ENCODE measurements around the gene MSANTD1.

The MSANTD1 gene

DNA sequence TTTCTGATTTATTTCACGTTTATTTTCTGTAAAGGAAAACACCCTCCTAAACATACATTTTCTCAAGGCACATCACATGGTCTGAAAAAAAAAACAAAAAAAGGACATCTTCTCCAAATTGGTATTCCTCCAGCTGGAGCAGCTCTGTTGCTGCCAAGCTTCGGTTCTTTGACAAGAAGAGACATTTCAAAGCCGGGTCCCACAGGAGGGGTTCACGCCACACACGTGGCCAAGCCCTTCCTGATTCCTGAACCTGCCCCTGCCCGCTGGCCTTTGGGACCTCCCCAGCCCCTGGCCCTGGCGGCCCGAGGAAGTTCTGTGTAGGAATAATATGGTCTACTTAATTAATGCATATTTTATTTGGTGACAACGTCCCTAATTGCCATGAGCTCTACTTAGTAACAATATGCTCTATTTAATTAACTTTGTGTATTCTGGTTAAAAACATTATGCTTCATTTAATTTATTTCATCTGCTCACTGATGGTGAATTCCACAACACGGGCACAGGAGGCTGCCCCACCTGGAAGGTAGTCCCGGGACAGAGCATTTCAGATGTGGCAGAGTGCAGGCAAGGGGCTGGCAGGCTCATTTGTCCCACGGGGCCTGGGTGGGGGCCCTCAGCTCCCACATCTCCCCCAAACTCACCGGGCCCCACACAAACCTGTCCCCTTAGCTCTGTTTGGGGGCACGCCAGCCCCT, 38.5 kb downstream of the MSANTD1 start:
- no peak overlapping the region for H3K27ac ChIP-seq (ENCODE audit: insufficient read depth in 1 of 2, low read depth in 1 of 2, low read length in 2 of 2, poor library complexity in 1 of 2, severe bottlenecking in 2 of 2)
- no peak for DNase-seq
- ChIA-PET CTCF (no interaction called here), POLR2A (no interaction called here)
- H3K27me3 ChIP-seq (replicated peaks in 2 of 5; ENCODE audit: control insufficient read depth in 4 of 5, insufficient read depth in 5 of 5, low read length in 4 of 5), result peaks cover 0 to 9% (median 0%) of the 10 kb centered on the region in 5 experiments
- no peak overlapping the region for H3K4me3 ChIP-seq (ENCODE audit: control insufficient read depth in 1 of 7, extremely low read depth in 1 of 7, insufficient read depth in 4 of 7, low read depth in 2 of 7, low read length in 6 of 7)
- WGBS (ENCODE audit: insufficient coverage), result 89% methylated on average over 6 of the region's 14 CpGs
- H3K9me3 ChIP-seq (ENCODE audit: control extremely low read depth in 1 of 5, control insufficient read depth in 4 of 5, insufficient read depth in 2 of 5, low read depth in 1 of 5, low read length in 4 of 5), result peaks cover 0 to 3% (median 2%) of the 10 kb centered on the region in 5 experiments
- H3K4me1 ChIP-seq (ENCODE audit: control extremely low read depth in 1 of 4, control insufficient read depth in 4 of 4, insufficient read depth in 4 of 4, low read length in 3 of 4), result peaks cover 0 to 40% (median 25%) of the 10 kb centered on the region in 4 experiments
- no peaks in the 10 kb centered on the region for H3K36me3 ChIP-seq (ENCODE audit: control insufficient read depth in 4 of 4, insufficient read depth in 4 of 4, low read length in 3 of 4)

DNA sequence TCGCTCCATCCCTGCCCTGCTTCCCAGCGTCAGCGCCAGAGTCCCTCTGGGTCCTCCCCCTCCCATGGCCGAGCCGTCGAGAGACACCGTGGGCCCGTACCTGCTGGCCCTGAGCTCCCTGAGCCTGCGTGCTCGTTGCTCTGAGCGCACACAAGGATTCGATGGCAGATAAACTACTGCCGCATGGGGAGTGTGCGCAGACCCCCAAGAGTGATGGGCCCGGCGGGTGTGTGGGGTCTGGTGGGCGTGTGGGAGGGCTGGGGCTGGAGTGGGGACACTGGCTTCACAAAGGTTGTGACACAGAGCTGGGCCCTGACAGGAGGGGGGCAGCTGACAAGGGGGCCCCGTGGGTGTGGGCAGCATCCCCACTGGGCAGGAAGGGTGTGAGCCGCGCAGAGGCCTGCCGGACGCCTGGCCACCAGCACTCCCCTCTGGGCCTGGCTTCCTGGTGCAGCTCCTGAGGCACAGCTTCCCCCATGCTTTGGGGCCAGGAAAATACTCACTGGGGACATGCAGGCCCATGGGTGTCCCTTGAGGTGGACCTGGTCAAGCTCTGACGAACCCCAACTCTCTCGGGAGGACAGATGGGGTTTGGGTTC, 39.1 kb downstream of the MSANTD1 start:
- Histone ChIP-seq H3K9me3 (ENCODE audit: control extremely low read depth in 1 of 5, control insufficient read depth in 4 of 5, insufficient read depth in 2 of 5, low read depth in 1 of 5, low read length in 4 of 5) (no peaks in the 10 kb centered on the region), H3K27ac (ENCODE audit: insufficient read depth in 1 of 2, low read depth in 1 of 2, low read length in 2 of 2, poor library complexity in 1 of 2, severe bottlenecking in 2 of 2) (no peak overlapping the region), H3K36me3 (ENCODE audit: control insufficient read depth in 4 of 4, insufficient read depth in 4 of 4, low read length in 3 of 4) (no peaks in the 10 kb centered on the region), H3K4me3 (ENCODE audit: control insufficient read depth in 1 of 7, extremely low read depth in 1 of 7, insufficient read depth in 4 of 7, low read depth in 2 of 7, low read length in 6 of 7) (no peak overlapping the region), H3K27me3 (replicated peaks in 2 of 5; ENCODE audit: control insufficient read depth in 4 of 5, insufficient read depth in 5 of 5, low read length in 4 of 5) (peaks cover 0 to 9% (median 0%) of the 10 kb centered on the region in 5 experiments), H3K4me1 (ENCODE audit: control extremely low read depth in 1 of 4, control insufficient read depth in 4 of 4, insufficient read depth in 4 of 4, low read length in 3 of 4) (peaks cover 0 to 42% (median 26%) of the 10 kb centered on the region in 4 experiments)
- DNase-seq, result no peak
- WGBS (ENCODE audit: insufficient coverage), result 94% methylated on average over 19 of the region's 24 CpGs
- CTCF ChIA-PET, result no interaction called here
- POLR2A ChIA-PET, result no interaction called here

DNA sequence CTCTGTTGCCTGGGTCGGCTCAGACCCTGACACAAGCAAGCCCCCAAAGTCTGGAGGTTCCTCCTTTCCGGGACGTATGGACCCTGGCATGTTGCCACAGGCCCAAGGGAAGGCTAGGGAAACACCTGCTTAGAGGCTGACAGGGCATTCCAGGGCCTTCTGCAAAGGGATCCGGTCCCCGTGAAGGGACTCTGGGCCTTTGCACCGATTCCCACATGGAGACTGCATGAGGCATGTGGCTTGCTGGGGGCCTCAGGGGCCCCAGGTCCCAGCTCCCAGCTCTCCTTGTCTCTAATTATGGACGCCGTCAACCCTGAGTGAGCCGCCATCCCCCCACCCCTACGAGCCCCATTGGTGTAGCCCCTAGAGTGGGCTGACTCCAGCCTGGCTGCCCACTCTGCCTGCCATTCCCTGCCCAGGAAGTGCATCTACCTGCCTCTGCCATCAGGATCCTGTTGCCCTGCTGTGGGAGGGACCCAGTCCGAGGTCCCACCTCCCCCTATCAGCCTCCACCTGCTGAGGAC, 39.7 kb downstream of the MSANTD1 start:
- Histone ChIP-seq H3K4me3 (ENCODE audit: control insufficient read depth in 1 of 7, extremely low read depth in 1 of 7, insufficient read depth in 4 of 7, low read depth in 2 of 7, low read length in 6 of 7) (no peak overlapping the region), H3K27ac (ENCODE audit: insufficient read depth in 1 of 2, low read depth in 1 of 2, low read length in 2 of 2, poor library complexity in 1 of 2, severe bottlenecking in 2 of 2) (no peak overlapping the region), H3K4me1 (ENCODE audit: control extremely low read depth in 1 of 4, control insufficient read depth in 4 of 4, insufficient read depth in 4 of 4, low read length in 3 of 4) (peaks cover 0 to 46% (median 29%) of the 10 kb centered on the region in 4 experiments), H3K27me3 (replicated peaks in 2 of 5; ENCODE audit: control insufficient read depth in 4 of 5, insufficient read depth in 5 of 5, low read length in 4 of 5) (peaks cover 0 to 9% (median 0%) of the 10 kb centered on the region in 5 experiments), H3K36me3 (ENCODE audit: control insufficient read depth in 4 of 4, insufficient read depth in 4 of 4, low read length in 3 of 4) (no peaks in the 10 kb centered on the region), H3K9me3 (ENCODE audit: control extremely low read depth in 1 of 5, control insufficient read depth in 4 of 5, insufficient read depth in 2 of 5, low read depth in 1 of 5, low read length in 4 of 5) (no peaks in the 10 kb centered on the region)
- ChIA-PET CTCF (no interaction called here), POLR2A (no interaction called here)
- 77% methylated on average over 11 of the region's 11 CpGs for WGBS (ENCODE audit: insufficient coverage)
- peak in 1 of 3 donors; percentile 35 for DNase-seq

DNA sequence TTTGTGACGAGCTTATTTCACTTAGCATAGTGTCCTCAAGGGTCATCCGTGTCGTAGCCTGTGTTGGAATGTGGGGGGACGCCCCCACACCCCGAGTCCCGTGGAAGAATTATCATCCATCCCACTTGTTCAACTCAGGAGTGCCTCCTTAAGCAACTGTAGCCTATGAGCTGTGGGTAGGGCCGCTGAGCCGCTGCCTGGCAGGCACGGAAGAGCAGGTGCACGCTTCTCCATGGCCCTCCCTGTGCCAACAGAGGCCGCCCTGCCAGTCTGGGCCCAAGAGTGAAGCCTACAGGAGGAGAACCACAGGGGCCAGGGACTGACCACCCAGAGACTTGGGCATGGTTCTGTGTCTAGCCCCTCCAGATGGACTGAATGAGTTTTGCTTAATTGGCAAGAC, 41.5 kb downstream of the MSANTD1 start:
- Histone ChIP-seq H3K27ac (ENCODE audit: insufficient read depth in 1 of 2, low read depth in 1 of 2, low read length in 2 of 2, poor library complexity in 1 of 2, severe bottlenecking in 2 of 2) (no peak overlapping the region), H3K4me1 (ENCODE audit: control extremely low read depth in 1 of 4, control insufficient read depth in 4 of 4, insufficient read depth in 4 of 4, low read length in 3 of 4) (peaks cover 0 to 50% (median 33%) of the 10 kb centered on the region in 4 experiments), H3K36me3 (ENCODE audit: control insufficient read depth in 4 of 4, insufficient read depth in 4 of 4, low read length in 3 of 4) (no peaks in the 10 kb centered on the region), H3K4me3 (ENCODE audit: control insufficient read depth in 1 of 7, extremely low read depth in 1 of 7, insufficient read depth in 4 of 7, low read depth in 2 of 7, low read length in 6 of 7) (no peak overlapping the region), H3K27me3 (replicated peaks in 2 of 5; ENCODE audit: control insufficient read depth in 4 of 5, insufficient read depth in 5 of 5, low read length in 4 of 5) (peaks cover 0 to 8% (median 0%) of the 10 kb centered on the region in 5 experiments), H3K9me3 (ENCODE audit: control extremely low read depth in 1 of 5, control insufficient read depth in 4 of 5, insufficient read depth in 2 of 5, low read depth in 1 of 5, low read length in 4 of 5) (no peaks in the 10 kb centered on the region)
- CTCF ChIA-PET, result no interaction called here
- POLR2A ChIA-PET, result no interaction called here
- WGBS (ENCODE audit: insufficient coverage), result 100% methylated on average over 11 of the region's 11 CpGs
- DNase-seq, result no peak

DNA sequence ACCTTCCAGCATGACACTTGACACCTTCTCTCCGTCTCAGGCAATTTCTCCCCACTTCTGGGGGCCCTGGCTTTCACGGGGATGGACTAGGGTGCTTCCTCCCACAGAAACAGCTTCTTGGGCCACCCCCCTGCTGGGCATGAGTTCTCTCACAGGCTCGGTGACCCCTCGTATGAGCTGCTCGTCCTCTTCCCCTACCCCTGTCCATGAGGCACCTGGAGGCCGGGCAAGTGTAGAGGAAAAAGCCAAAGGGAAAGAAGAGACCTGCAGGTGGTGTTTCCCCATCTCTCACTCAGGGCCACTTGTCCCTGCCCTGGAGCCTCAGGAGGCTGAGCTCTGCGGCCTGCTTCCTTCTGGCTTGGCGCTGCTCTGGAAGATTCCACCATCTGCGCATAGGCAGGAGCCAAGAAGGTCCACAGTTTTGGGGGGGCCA, 41.9 kb downstream of the MSANTD1 start:
- DNase-seq, result no peak
- Histone ChIP-seq H3K27ac (ENCODE audit: insufficient read depth in 1 of 2, low read depth in 1 of 2, low read length in 2 of 2, poor library complexity in 1 of 2, severe bottlenecking in 2 of 2) (no peak overlapping the region), H3K9me3 (ENCODE audit: control extremely low read depth in 1 of 5, control insufficient read depth in 4 of 5, insufficient read depth in 2 of 5, low read depth in 1 of 5, low read length in 4 of 5) (no peaks in the 10 kb centered on the region), H3K4me3 (ENCODE audit: control insufficient read depth in 1 of 7, extremely low read depth in 1 of 7, insufficient read depth in 4 of 7, low read depth in 2 of 7, low read length in 6 of 7) (no peak overlapping the region), H3K36me3 (ENCODE audit: control insufficient read depth in 4 of 4, insufficient read depth in 4 of 4, low read length in 3 of 4) (no peaks in the 10 kb centered on the region), H3K27me3 (replicated peaks in 2 of 5; ENCODE audit: control insufficient read depth in 4 of 5, insufficient read depth in 5 of 5, low read length in 4 of 5) (peaks cover 0 to 8% (median 0%) of the 10 kb centered on the region in 5 experiments), H3K4me1 (ENCODE audit: control extremely low read depth in 1 of 4, control insufficient read depth in 4 of 4, insufficient read depth in 4 of 4, low read length in 3 of 4) (peaks cover 0 to 46% (median 30%) of the 10 kb centered on the region in 4 experiments)
- CTCF ChIA-PET, result no interaction called here
- 87% methylated on average over 4 of the region's 9 CpGs for WGBS (ENCODE audit: insufficient coverage)
- POLR2A ChIA-PET, result interaction anchor here (0.6 kb wide), 1 partner anchor 92 kb away, joined by 3 read pairs; no protein-coding TSS in a partner anchor

DNA sequence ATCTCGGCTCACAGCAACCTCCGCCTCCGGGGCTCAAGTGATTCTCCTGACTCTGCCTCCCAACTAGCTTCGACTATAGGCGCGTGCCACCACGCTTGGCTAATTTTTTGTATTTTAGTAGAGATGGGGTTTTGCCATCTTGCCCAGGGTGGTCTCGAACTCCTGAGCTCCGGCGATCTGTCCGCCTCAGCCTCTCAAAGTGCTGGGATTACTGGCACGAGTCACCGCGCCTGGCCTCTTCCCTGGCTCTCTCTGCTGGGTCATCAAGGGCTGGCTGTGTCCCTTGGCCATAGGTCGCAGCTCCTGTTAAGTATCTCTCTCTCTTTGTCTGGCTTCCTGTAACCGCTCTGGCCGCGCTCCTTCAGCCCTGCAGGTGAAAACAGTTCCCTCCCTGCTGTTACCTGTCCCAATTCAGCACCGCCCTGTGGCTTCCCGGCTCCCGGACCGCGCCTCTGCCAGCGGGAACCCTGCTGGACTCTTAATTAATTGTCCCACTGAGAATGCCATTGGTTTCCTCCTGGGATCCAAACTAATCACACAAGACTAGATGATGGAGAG, 42.5 kb downstream of the MSANTD1 start:
- 55% methylated on average over 21 of the region's 24 CpGs for WGBS (ENCODE audit: insufficient coverage)
- H3K4me1 ChIP-seq (ENCODE audit: control extremely low read depth in 1 of 4, control insufficient read depth in 4 of 4, insufficient read depth in 4 of 4, low read length in 3 of 4), result peaks cover 0 to 40% (median 24%) of the 10 kb centered on the region in 4 experiments
- no peak for DNase-seq
- POLR2A ChIA-PET, result interaction anchor here (0.6 kb wide), 2 partner anchors 93 to 498 kb away, joined by 3 to 7 read pairs; no protein-coding TSS in a partner anchor
- CTCF ChIA-PET, result no interaction called here
- H3K27ac ChIP-seq (ENCODE audit: insufficient read depth in 1 of 2, low read depth in 1 of 2, low read length in 2 of 2, poor library complexity in 1 of 2, severe bottlenecking in 2 of 2), result no peak overlapping the region
- peak overlapping the region in 6 of 7 experiments; percentile 59 to 82 (median 73) for H3K4me3 ChIP-seq (ENCODE audit: control insufficient read depth in 1 of 7, extremely low read depth in 1 of 7, insufficient read depth in 4 of 7, low read depth in 2 of 7, low read length in 6 of 7)
- peaks cover 0 to 8% (median 0%) of the 10 kb centered on the region in 5 experiments for H3K27me3 ChIP-seq (replicated peaks in 2 of 5; ENCODE audit: control insufficient read depth in 4 of 5, insufficient read depth in 5 of 5, low read length in 4 of 5)
- H3K9me3 ChIP-seq (ENCODE audit: control extremely low read depth in 1 of 5, control insufficient read depth in 4 of 5, insufficient read depth in 2 of 5, low read depth in 1 of 5, low read length in 4 of 5), result no peaks in the 10 kb centered on the region
- no peaks in the 10 kb centered on the region for H3K36me3 ChIP-seq (ENCODE audit: control insufficient read depth in 4 of 4, insufficient read depth in 4 of 4, low read length in 3 of 4)

All from common myeloid progenitor, CD34-positive (primary cell).